ENCODE data around the gene EZH1. TPM values are rescaled to one million over a fixed set of nuclear protein-coding genes. Genes with fewer than 3 reads are reported as not detected.

Gene EZH1
- total RNA-seq, 1 experiment from 2014 or later = 22.4 TPM

DNA sequence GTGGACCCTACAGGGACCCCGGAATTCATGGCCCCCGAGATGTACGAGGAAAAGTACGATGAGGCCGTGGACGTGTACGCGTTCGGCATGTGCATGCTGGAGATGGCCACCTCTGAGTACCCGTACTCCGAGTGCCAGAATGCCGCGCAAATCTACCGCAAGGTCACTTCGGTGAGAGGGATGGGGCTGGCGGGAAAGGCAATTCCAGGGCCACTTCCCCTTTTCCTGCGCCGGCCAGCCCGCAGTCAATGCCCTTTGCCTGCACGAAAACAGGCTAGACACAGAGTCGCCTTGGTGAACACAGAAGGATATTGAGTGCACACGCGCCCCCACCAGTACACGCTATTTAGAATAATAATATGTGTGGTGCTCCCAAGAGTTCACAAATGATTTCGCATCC lies 39.6 kb upstream of the EZH1 start:
- CTCF ChIA-PET = no interaction called here
- H3K27ac Mint-ChIP-seq = no peak overlapping the region
- ATAC-seq (no peak), DNase-seq (ENCODE audit: low spot score) (no peak)
- TF ChIP-seq, protein P1, sequence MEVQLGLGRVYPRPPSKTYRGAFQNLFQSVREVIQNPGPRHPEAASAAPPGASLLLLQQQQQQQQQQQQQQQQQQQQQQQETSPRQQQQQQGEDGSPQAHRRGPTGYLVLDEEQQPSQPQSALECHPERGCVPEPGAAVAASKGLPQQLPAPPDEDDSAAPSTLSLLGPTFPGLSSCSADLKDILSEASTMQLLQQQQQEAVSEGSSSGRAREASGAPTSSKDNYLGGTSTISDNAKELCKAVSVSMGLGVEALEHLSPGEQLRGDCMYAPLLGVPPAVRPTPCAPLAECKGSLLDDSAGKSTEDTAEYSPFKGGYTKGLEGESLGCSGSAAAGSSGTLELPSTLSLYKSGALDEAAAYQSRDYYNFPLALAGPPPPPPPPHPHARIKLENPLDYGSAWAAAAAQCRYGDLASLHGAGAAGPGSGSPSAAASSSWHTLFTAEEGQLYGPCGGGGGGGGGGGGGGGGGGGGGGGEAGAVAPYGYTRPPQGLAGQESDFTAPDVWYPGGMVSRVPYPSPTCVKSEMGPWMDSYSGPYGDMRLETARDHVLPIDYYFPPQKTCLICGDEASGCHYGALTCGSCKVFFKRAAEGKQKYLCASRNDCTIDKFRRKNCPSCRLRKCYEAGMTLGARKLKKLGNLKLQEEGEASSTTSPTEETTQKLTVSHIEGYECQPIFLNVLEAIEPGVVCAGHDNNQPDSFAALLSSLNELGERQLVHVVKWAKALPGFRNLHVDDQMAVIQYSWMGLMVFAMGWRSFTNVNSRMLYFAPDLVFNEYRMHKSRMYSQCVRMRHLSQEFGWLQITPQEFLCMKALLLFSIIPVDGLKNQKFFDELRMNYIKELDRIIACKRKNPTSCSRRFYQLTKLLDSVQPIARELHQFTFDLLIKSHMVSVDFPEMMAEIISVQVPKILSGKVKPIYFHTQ (CRISPR knock-in tag; IDR thresholded peaks at IDR 0.05) = no peak
- TF ChIP-seq SOX15 (CRISPR knock-in tag; IDR thresholded peaks at IDR 0.05) (no peak), GABPB1 (CRISPR knock-in tag; IDR thresholded peaks at IDR 0.05) (no peak), ZNF263 (CRISPR knock-in tag; IDR thresholded peaks at IDR 0.05; ENCODE audit: low read depth) (no peak), ZBTB21 (CRISPR knock-in tag; IDR thresholded peaks at IDR 0.05; ENCODE audit: borderline replicate concordance) (no peak), NFYB (CRISPR knock-in tag; conservative IDR thresholded peaks at IDR 0.05; ENCODE audit: low read depth) (no peak), RORB (CRISPR knock-in tag; IDR thresholded peaks at IDR 0.05) (no peak), TP53 (CRISPR knock-in tag; IDR thresholded peaks at IDR 0.05) (no peak), FOXP1 (CRISPR knock-in tag; IDR thresholded peaks at IDR 0.05; ENCODE audit: borderline replicate concordance) (no peak), NFE2L1 (CRISPR knock-in tag; IDR thresholded peaks at IDR 0.05) (no peak), ZNF317 (CRISPR knock-in tag; IDR thresholded peaks at IDR 0.05; ENCODE audit: borderline replicate concordance, low read depth) (no peak), RELA (CRISPR knock-in tag; IDR thresholded peaks at IDR 0.05; ENCODE audit: borderline replicate concordance) (no peak)
- TF ChIP-seq, protein P2, sequence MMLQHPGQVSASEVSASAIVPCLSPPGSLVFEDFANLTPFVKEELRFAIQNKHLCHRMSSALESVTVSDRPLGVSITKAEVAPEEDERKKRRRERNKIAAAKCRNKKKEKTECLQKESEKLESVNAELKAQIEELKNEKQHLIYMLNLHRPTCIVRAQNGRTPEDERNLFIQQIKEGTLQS (CRISPR knock-in tag; conservative IDR thresholded peaks at IDR 0.05) = no peak
- TF ChIP-seq, protein P3, sequence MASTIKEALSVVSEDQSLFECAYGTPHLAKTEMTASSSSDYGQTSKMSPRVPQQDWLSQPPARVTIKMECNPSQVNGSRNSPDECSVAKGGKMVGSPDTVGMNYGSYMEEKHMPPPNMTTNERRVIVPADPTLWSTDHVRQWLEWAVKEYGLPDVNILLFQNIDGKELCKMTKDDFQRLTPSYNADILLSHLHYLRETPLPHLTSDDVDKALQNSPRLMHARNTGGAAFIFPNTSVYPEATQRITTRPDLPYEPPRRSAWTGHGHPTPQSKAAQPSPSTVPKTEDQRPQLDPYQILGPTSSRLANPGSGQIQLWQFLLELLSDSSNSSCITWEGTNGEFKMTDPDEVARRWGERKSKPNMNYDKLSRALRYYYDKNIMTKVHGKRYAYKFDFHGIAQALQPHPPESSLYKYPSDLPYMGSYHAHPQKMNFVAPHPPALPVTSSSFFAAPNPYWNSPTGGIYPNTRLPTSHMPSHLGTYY (CRISPR knock-in tag; IDR thresholded peaks at IDR 0.05) = no peak
- TF ChIP-seq, protein P4, sequence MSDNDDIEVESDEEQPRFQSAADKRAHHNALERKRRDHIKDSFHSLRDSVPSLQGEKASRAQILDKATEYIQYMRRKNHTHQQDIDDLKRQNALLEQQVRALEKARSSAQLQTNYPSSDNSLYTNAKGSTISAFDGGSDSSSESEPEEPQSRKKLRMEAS (CRISPR knock-in tag; IDR thresholded peaks at IDR 0.05) = no peak
- TF ChIP-seq, protein P5, sequence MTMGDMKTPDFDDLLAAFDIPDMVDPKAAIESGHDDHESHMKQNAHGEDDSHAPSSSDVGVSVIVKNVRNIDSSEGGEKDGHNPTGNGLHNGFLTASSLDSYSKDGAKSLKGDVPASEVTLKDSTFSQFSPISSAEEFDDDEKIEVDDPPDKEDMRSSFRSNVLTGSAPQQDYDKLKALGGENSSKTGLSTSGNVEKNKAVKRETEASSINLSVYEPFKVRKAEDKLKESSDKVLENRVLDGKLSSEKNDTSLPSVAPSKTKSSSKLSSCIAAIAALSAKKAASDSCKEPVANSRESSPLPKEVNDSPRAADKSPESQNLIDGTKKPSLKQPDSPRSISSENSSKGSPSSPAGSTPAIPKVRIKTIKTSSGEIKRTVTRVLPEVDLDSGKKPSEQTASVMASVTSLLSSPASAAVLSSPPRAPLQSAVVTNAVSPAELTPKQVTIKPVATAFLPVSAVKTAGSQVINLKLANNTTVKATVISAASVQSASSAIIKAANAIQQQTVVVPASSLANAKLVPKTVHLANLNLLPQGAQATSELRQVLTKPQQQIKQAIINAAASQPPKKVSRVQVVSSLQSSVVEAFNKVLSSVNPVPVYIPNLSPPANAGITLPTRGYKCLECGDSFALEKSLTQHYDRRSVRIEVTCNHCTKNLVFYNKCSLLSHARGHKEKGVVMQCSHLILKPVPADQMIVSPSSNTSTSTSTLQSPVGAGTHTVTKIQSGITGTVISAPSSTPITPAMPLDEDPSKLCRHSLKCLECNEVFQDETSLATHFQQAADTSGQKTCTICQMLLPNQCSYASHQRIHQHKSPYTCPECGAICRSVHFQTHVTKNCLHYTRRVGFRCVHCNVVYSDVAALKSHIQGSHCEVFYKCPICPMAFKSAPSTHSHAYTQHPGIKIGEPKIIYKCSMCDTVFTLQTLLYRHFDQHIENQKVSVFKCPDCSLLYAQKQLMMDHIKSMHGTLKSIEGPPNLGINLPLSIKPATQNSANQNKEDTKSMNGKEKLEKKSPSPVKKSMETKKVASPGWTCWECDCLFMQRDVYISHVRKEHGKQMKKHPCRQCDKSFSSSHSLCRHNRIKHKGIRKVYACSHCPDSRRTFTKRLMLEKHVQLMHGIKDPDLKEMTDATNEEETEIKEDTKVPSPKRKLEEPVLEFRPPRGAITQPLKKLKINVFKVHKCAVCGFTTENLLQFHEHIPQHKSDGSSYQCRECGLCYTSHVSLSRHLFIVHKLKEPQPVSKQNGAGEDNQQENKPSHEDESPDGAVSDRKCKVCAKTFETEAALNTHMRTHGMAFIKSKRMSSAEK (CRISPR knock-in tag; IDR thresholded peaks at IDR 0.05; ENCODE audit: borderline replicate concordance) = no peak
- TF ChIP-seq, protein P6, sequence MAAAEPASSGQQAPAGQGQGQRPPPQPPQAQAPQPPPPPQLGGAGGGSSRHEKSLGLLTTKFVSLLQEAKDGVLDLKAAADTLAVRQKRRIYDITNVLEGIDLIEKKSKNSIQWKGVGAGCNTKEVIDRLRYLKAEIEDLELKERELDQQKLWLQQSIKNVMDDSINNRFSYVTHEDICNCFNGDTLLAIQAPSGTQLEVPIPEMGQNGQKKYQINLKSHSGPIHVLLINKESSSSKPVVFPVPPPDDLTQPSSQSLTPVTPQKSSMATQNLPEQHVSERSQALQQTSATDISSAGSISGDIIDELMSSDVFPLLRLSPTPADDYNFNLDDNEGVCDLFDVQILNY (CRISPR knock-in tag; IDR thresholded peaks at IDR 0.05) = no peak
- TF ChIP-seq, protein P7, sequence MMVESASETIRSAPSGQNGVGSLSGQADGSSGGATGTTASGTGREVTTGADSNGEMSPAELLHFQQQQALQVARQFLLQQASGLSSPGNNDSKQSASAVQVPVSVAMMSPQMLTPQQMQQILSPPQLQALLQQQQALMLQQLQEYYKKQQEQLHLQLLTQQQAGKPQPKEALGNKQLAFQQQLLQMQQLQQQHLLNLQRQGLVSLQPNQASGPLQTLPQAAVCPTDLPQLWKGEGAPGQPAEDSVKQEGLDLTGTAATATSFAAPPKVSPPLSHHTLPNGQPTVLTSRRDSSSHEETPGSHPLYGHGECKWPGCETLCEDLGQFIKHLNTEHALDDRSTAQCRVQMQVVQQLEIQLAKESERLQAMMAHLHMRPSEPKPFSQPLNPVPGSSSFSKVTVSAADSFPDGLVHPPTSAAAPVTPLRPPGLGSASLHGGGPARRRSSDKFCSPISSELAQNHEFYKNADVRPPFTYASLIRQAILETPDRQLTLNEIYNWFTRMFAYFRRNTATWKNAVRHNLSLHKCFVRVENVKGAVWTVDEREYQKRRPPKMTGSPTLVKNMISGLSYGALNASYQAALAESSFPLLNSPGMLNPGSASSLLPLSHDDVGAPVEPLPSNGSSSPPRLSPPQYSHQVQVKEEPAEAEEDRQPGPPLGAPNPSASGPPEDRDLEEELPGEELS (CRISPR knock-in tag; IDR thresholded peaks at IDR 0.05) = no peak
- POLR2A ChIA-PET = no interaction called here
- H3K9me3 Mint-ChIP-seq = no peaks in the 10 kb centered on the region
- no peak overlapping the region for H3K4me3 Mint-ChIP-seq
- H3K4me1 Mint-ChIP-seq = peaks cover 18% of the 10 kb centered on the region
- H3K27me3 Mint-ChIP-seq (ENCODE audit: low read depth) = peaks cover 66% of the 10 kb centered on the region
- no peaks in the 10 kb centered on the region for H3K36me3 Mint-ChIP-seq

All from WTC11 (cell line).